DOHH2 (cell line): ENCODE data around the gene HOXC6.

Experiments
- H3F3A ChIP-seq: fragments of 200-600 bp; sonication (generic), shearing (Covaris generic); 2 replicates; pipeline ENCODE4 v1.6.0; 2016; ENCODE audit warnings: antibody characterized with exemption, mild to moderate bottlenecking; ENCODE audit not compliant: control insufficient read depth, insufficient read depth
- H3K27ac ChIP-seq: fragments of 200-600 bp; sonication (generic); 2 replicates; pipeline ENCODE4 v1.5.1; 2014; ENCODE audit warnings: low read depth, mild to moderate bottlenecking, low read length, moderate library complexity
- H3K27me3 ChIP-seq: fragments of 200-600 bp; sonication (generic); 2 replicates; pipeline ENCODE4 v1.6.1; 2014; ENCODE audit warnings: mild to moderate bottlenecking, low read length, mixed read lengths; ENCODE audit not compliant: control insufficient read depth
- H3K36me3 ChIP-seq: fragments of 200-600 bp; sonication (generic); 2 replicates; pipeline ENCODE4 v1.6.1; 2014; ENCODE audit warnings: mild to moderate bottlenecking, low read length, moderate library complexity, mixed read lengths; ENCODE audit not compliant: control insufficient read depth
- H3K4me1 ChIP-seq: fragments of 200-600 bp; sonication (generic); 2 replicates; pipeline ENCODE4 v1.6.1; 2014; ENCODE audit warnings: mild to moderate bottlenecking, low read length, mixed read lengths; ENCODE audit not compliant: control insufficient read depth
- H3K4me2 ChIP-seq: fragments of 200-600 bp; sonication (generic); 2 replicates; pipeline ENCODE4 v1.6.0; 2014; ENCODE audit warnings: mild to moderate bottlenecking, low read length, moderate library complexity
- H3K4me3 ChIP-seq: fragments of 200-600 bp; sonication (generic); 2 replicates; pipeline ENCODE4 v1.5.1; 2014; ENCODE audit warnings: mild to moderate bottlenecking, low read length, mixed read lengths
- H3K79me2 ChIP-seq: fragments of 200-600 bp; sonication (generic); 2 replicates; pipeline ENCODE4 v1.6.1; 2014; ENCODE audit warnings: mild to moderate bottlenecking, low read length, mixed read lengths; ENCODE audit not compliant: control insufficient read depth
- H3K9me2 ChIP-seq: fragments of 200-600 bp; sonication (generic); replicated peaks from 2 replicates; pipeline ENCODE4 v1.6.1; 2014; ENCODE audit warnings: mild to moderate bottlenecking, low read length, mixed read lengths; ENCODE audit not compliant: control insufficient read depth
- H3K9me3 ChIP-seq: fragments of 200-600 bp; sonication (generic); 2 replicates; pipeline ENCODE4 v1.6.1; 2014; ENCODE audit warnings: antibody characterized with exemption, low read length, mixed read lengths; ENCODE audit not compliant: control insufficient read depth, insufficient read depth
- H4K20me1 ChIP-seq: fragments of 200-600 bp; sonication (generic); 2 replicates; pipeline ENCODE4 v1.6.0; 2014; ENCODE audit warnings: low read depth, mild to moderate bottlenecking, antibody characterized with exemption, low read length, moderate library complexity; ENCODE audit not compliant: control insufficient read depth, insufficient read depth
- CTCF ChIP-seq: fragments of 200-600 bp; sonication (generic); IDR thresholded peaks from one replicate; pipeline ENCODE4 v1.5.1; 2014; ENCODE audit warnings: antibody characterized with exemption, mild to moderate bottlenecking, low read depth, low read length; ENCODE audit not compliant: poor library complexity, severe bottlenecking

The HOXC6 gene

GRCh38 chr12:54037360-54038283, 9.4 kb downstream of the HOXC6 start:
- H4K20me1 ChIP-seq: no peaks in the 10 kb centered on the region
- H3F3A ChIP-seq: no peaks in the 10 kb centered on the region
- TF ChIP-seq CTCF: no peak
- H3K4me3 ChIP-seq: no peak overlapping the region
- no peaks in the 10 kb centered on the region for H3K9me3 ChIP-seq
- no peaks in the 10 kb centered on the region for H3K36me3 ChIP-seq
- H3K27me3 ChIP-seq: peaks cover 32% of the 10 kb centered on the region
- H3K4me2 ChIP-seq: no peak overlapping the region
- no peaks in the 10 kb centered on the region for H3K9me2 ChIP-seq
- no peaks in the 10 kb centered on the region for H3K79me2 ChIP-seq
- H3K4me1 ChIP-seq: peaks cover 14% of the 10 kb centered on the region
- no peak overlapping the region for H3K27ac ChIP-seq

GRCh38 chr12:54038284-54038870, 10.1 kb downstream of the HOXC6 start:
- peaks cover 25% of the 10 kb centered on the region for H3K27me3 ChIP-seq
- H3K9me3 ChIP-seq: no peaks in the 10 kb centered on the region
- no peaks in the 10 kb centered on the region for H3K79me2 ChIP-seq
- no peak overlapping the region for H3K4me2 ChIP-seq
- no peak for TF ChIP-seq CTCF
- H4K20me1 ChIP-seq: no peaks in the 10 kb centered on the region
- no peaks in the 10 kb centered on the region for H3K36me3 ChIP-seq
- no peak overlapping the region for H3K27ac ChIP-seq
- H3F3A ChIP-seq: no peaks in the 10 kb centered on the region
- no peak overlapping the region for H3K4me3 ChIP-seq
- peaks cover 14% of the 10 kb centered on the region for H3K4me1 ChIP-seq
- H3K9me2 ChIP-seq: no peaks in the 10 kb centered on the region

GRCh38 chr12:54038871-54039414, 10.7 kb downstream of the HOXC6 start:
- Histone ChIP-seq H4K20me1 (no peaks in the 10 kb centered on the region), H3K27me3 (peaks cover 22% of the 10 kb centered on the region), H3K4me2 (no peak overlapping the region), H3K4me3 (no peak overlapping the region), H3F3A (no peaks in the 10 kb centered on the region), H3K9me2 (no peaks in the 10 kb centered on the region), H3K36me3 (no peaks in the 10 kb centered on the region), H3K79me2 (no peaks in the 10 kb centered on the region), H3K9me3 (no peaks in the 10 kb centered on the region), H3K4me1 (peaks cover 19% of the 10 kb centered on the region), H3K27ac (no peak overlapping the region)
- no peak for TF ChIP-seq CTCF
